Stimulated activated CD8-positive, alpha-beta memory T cell treated with anti-CD3 and anti-CD28 coated beads, Interleukin-15, amount 100 ng/mL, for 48 hours (primary cell): ENCODE results near the gene BEST3.
"Not testable (repeated sequence)": the region's sequence is repeated elsewhere in the genome, so short reads cannot be mapped to it uniquely, and the experiment has no call there.

Experiments used
- DNase-seq, 2 donors: peaks; one replicate each; pipeline ENCODE4 v3.0.0-alpha.2; 2020; ENCODE audit warnings: low read depth in 2 of 2

BEST3 gene

DNA sequence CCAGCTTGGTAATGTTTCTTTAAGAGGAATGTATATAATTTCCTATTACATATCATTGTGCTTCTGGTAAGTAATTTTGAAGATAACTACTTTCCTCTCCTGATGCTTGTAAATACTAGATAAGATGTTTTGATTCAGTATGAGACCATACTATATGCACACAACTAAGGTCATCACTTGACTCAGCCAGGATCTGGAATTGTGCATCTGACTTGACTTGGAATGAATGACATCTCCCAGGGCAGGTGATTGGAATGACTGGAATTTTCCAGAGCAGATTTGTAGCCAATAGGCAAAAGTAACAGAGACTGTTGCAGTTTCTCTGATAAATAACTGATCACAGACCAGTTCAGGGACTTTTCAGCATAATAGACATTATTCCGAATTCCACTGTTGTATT, 11.1 kb downstream of the BEST3 start:
- no peak for DNase-seq

DNA sequence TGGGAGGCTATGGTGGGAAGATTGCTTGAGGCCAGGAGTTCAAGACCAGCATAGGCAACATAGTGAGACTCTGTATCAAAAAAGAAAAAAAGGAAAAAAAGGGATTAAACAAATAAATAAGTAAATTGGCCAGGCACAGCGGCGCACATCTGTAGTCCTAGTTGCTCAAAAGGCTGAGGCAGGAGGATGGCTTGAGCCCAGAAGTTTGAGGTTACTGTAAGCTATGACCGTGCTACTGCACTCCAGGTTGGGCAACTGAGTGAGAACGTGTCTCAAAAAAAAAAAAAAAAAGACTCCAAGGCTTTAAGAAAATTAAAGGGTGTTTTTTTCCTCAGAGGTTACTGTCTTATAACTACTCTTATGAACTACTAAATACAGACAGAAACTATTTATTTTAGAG, 11.7 kb downstream of the BEST3 start:
- DNase-seq: no peak

DNA sequence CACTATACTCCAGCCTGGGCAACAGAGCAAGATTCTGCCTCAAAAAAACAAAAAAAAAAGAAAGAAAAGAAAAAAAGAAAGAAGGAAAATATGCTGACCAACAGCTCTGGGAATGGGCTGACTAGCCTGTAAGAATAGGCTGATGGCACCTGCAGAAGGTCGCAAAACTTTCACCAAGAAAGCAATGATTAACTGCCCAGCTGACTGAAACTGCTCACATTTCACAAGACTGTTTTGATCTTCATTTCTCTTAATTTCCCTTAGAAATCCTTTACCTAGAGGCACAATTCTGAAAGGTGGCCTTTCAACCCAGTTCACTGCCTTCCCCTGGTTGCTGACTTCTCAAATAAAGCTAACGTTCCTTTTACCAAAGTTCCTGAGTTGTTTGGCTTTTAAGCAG, 12.4 kb downstream of the BEST3 start:
- DNase-seq: no peak

DNA sequence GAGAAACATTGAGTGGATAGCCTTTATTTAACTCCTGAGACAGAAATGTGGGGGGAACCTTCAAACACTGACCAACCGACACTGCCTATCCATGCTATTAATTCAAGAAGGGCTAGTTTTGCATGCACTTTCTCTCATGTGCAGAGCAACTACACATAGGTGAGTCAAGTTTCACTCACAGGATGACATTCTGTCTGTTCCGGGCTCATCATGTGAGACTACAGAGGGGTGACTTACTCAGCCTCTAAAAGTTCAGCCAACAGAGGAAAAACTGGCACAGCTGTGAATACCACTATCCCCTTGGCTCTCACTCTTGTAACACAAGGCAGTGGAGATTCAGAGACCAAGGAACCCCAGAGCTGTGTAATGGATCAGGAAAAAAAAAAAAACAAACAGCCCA, 13.3 kb downstream of the BEST3 start:
- DNase-seq: peak in 1 of 2 donors; percentile 2

DNA sequence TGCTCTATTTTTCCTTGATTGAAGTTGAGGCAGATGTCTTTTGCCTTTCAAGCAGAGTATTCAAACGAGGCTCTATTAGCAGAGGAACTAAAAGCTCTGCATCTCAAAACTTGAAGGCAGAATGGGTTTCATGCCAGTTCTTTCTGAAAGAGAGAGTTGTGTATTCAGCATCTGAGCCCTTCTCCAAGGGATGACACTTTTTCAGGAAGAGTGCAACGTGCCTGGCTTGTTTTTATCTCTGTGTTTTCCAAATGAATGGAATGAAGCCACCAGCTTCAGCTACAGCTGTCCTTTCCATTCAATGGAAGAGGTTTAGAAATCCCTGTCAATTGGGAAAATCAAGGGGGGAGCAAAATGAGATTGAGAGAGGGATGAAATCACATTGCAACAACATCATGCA, 14.6 kb downstream of the BEST3 start:
- no peak for DNase-seq

DNA sequence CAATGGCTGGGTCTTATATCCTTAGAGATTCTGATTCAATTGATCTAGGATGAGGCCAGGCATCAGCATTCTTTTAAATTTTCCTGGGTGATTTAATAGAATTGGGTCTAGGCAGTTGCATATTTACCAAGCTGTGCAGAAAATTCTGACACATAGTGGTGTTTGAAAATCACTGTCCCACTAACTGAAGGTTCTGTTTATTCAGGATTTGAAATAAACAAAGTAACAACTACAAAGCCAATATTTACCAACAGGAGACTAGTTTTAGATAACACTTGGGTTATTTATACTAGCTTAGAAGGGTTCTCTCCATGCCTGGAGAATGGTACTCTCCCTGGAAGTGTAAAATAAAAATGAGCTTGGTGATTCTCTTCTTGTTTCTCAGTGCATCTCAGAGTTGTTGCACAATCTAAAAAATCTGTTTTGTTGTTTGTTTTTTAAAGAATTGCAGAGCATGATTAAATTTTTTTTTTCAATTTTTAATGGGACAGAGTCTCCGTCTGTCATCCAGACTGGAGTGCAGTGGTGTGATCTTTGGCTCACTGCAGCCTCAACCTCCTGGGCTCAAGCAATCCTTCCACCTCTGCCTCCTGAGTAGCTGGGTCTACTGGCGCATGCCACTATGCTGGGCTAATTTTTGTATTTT, 16.9 kb downstream of the BEST3 start:
- DNase-seq: no peak

DNA sequence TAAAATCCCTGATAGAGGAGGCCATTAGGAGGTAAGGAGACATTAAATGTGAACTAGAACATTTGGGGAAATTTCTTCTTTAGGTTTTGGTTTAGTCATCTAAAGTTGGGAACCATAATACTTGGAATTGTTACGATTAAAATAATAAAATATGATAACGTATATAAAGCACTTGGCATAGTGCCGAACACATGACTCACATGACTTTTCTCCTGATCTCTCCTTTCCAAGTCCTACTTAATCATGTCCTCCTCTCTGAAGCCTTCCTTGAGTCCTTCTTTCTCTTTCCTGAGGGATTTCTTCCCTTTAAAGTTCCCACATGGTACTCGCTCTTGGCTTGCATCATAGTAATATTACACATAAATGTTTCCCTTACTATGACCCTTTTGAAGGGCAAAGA, 20.0 kb downstream of the BEST3 start:
- DNase-seq: no peak

DNA sequence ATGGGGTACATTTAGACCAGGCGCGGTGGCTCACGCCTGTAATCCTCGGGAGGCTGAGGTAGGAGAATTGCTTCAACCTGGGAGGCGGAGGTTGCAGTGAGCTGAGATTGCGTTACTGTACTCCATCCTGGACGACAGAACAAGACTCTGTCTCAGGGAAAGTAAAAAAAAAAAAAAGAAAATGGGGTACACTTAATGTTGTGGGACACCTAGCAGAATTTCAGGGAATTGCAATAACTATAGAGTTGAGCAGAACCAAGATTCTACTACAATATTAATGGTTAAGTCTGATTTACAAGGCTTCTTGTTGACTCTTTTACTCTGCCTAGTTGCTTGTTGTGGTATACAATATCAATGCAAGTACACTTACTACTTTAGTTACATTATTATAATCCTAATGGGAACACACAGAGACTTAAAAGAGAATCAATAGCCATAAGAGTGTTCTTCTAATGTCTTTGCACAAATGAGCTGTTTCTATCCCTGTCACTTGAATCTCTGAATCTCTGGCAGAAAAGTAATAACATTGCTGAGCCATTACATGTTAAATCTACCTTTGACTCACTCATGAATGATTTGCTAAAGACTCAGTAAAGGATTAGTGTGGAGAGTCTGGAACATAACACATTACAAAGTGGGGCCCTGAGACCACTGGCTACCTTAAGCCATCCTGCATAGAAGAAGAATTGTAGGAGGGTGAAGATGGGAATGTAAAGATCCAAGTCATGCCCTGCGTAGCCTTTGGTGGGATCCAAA, 22.7 kb downstream of the BEST3 start:
- no peak for DNase-seq

DNA sequence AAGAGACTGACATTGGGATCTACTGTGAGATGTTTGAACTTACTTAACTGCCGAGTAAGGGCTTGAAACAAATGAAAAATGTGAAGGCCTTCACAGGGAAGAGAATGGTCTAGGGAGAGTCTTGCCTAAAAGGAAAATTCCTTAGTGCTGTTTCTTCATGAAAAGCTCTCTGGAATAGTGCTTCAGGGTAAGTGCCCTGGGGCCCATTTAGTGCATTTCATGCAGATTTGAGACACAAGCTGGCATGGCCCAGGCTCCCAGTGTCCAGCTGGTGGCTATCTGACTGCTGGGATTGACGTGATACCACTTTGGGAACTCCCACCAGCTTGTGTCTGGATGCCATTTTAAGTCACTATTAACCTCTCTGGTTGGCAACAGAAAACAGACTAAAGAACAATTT, 26.9 kb downstream of the BEST3 start:
- DNase-seq: no peak

DNA sequence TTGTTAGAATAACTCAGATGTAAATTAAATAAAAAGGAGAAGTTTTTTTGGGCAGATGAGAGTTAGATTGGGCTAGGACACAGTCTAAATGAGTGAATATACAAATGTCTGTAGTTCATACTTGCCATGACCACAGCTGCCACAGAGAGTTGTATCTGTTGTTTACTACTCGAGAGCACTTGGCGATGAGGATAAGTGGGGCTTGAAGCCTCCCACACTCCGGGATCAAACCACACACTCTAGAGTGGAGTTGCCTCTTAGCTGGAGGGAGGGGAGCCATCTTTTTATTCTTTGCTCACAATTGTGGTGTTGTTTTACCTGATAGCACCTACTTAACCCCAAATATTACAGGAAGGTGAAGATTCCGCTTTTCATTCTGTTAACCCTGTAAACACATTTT, 27.5 kb downstream of the BEST3 start:
- no peak for DNase-seq

DNA sequence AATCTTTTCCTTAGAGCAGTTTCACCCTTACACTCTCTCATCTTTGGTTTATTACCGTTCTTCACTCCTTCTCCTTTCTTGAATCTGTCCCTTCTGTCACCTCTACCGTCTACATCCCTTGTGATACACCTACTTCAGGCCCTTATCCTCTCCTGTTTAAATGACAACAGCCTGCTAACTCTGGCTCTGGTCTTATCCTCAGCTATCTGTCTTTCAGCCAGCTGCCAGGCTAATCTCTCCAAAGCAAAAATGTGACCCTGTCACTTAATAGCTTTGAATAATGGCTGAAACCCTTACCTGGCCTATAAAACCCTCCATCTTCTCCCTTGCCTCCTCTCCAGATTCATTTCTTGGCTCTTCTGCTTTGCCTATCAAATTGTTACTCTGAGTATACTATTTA, 32.3 kb downstream of the BEST3 start:
- DNase-seq: no peak

DNA sequence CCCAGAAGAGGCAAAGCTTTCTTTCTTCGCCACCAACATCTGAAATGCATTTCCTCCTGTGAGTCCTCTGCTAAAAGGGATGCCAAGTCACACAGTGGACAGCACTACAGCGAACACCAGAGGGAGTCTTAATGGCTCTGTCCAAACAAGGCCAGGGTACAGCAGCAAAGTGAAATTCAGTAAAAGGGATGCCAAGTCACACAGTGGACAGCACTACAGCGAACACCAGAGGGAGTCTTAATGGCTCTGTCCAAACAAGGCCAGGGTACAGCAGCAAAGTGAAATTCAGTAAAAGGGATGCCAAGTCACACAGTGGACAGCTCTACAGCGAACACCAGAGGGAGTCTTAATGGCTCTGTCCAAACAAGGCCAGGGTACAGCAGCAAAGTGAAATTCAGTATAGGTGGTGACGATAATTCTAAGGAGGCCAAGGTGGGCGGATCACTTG, 34.1 kb downstream of the BEST3 start:
- not testable (repeated sequence) for DNase-seq

DNA sequence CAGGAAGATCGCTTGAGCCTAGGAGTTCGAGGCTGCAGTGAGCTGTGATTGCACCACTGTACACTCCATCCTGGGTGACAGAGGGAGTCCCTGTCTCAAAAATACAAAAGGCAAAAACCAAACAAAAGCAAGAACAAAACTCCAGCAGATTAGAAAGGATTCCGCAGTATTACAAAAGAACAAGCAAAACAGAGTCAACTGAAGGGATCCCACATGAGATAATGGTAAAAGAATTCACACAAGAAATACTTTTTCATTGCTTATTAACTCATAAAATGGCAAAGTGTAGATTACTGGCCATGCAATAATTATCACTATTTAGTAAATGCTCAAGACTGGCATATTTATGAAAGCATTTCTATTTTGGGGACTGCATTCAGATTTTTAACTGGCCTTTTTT, 35.4 kb downstream of the BEST3 start:
- DNase-seq: no peak

DNA sequence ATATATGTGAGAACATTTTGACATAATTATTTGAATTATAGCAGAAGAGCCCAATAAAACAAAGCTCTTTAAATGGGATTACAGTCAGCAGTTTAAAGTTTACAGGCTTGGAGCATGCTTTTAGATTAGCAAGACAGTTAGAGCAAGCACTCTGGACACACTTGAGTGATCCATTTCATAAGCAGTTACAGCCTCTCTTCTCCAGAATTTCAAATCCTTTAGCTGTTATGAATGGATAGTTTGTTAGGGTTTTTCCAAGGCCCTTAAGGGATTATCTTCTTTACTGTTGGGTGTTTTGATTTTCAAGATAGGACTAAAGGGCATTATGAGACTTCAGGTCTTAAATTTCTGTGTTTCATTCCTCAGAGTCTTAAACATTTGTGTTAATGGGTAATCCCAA, 36.3 kb downstream of the BEST3 start:
- DNase-seq: no peak

DNA sequence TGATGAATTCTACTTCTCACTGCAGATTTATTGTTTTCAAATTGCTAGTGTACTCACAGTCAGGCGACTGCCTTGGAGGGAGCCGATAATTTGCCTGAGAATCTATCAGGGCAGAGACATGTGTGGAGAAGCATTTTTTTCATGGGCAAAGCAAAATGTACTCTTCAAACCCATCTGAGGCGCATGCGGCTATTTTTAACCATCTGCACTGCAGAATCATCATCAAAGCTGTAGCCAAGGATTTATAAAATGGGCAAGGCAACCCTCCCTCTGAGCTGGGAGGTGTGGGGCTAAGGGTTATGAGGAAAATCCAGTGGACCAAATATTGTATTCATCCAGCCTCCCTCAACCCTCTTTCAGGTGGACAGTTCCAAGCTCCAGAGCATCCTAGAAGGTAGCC, 37.7 kb downstream of the BEST3 start:
- DNase-seq: no peak

DNA sequence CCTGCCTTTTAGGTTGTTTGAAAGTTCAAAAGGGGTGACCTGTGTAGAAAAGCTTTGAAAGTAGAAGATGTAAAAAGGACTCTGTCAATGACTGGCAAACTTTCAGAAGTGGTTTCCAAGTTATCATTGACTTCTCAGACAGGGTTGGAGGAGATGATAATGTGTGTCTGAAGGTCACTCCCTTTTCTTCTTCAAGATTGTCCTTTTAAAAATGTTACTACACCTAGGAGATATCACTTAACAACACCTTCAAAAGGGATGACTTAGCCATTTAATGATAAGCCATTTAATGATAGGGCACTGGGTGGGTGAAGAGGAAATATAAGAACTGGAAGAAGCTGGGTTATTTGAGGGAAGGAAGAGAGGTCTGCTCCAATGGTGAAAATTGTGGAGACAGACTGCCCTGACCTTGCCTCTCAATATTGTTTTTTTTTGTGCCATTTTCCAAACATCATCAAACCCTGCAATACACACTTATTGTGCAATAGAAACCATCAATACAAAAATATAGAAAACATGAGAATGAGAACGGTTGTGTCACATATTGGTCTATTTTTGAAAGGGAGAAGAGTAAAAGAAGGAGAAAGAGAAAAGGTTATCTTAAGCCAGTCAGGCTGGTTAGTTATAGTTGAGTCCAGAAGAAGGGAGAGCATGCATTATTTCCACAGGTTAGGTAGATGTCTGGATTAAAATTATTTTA, 38.8 kb downstream of the BEST3 start:
- no peak for DNase-seq

DNA sequence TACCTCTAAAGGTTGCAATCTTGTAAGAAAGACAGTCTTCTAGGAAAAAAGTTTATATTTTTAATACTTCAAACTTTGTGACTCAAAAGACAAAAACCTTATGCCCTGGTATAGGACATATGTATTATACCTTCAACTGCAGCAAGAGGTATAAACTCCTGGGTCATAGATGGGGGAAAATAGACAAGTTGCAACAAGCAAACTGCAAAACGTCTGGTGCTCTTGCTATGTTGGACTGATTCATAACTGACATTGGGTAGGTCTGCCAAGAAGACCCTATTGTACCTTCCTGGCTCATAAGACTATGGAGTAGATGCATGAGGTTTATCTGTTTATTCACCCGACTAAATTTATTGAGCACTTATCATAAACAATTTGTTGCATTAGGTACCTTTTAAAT, 40.9 kb downstream of the BEST3 start:
- no peak for DNase-seq

DNA sequence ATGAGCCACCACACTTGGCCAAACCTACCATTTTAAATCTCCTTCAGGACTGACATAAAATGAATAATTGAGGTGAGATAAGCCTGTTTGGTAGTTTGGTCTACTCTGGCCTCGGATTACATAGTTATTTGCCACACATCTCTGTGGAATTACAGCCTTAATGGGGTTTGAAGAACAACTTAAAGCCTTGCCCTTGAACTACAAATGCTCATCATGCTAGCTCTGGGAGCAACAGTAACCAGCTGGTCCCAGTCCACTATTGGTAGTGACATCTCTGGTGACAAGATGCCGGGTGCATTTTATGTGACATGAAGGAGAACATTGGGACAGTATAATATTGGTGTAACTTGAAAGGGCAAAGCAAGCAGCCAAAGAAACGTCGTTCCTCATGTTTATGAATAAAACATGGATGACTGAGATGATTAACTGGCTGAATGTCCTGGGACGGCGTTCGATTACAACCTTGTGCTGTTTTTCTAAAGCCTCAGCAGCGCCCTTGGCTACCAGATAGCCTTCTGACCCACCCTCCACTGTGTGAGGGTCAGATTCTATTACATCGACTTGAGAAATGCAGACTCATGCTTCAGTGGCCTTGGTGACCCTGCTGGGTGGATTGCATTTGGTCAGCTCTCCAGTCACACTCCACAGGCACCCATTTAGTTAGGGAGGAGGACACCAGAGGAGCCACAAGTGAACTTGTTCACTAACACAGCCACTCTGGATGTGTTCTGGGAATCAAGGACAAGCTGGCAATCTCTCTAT, 41.5 kb downstream of the BEST3 start:
- no peak for DNase-seq

DNA sequence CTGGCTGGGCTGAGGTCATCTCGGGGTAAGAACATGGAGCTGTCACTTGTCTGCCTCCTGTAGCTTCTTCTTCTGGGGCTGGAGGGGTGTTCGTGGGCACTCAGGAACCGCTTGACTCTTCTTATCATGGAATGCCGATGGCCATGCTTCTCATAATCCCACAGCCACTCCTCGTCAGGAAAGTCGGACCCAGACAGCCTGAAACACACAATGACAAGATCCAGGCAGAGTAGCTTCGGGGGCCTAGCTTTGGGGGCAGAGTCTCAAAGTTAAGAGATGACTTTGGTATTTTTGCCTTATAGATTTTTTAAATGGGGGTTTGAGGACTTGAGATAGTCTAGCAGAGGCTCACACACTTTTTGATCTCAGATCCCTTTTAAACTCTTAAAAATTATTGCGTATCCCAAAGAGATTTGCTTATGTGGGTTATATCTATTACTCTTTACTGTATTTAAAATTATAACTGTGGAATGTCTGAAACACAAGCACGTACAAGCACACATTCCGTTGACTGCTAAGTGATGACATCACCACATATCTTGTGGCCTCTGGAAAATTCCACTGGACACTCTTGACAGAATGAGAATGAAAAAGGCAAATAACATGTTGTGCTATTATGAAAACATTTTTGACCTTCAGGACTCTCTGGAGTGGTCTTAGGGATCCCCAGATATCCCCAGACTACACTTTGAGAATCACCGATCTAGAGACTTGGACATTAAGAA, 43.3 kb downstream of the BEST3 start:
- no peak for DNase-seq

DNA sequence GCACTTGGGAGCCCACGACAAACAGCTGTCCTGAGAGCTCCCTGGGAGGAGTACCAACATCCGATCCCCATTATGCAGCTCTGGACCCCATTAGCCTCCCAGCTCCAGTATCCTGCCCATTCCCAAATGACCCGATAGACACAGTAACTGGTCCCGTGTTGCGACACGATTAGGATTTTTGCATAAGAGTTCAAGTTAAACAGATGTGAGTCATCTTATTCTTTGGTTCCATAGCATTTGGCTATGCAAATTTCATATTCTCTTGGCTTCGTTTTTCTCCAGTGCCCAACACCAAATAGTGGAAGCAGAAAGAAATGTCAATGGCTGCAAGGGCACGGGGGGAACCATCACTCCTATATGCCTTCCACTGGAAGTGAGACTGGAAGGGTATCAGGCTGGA, 45.4 kb downstream of the BEST3 start:
- no peak for DNase-seq

DNA sequence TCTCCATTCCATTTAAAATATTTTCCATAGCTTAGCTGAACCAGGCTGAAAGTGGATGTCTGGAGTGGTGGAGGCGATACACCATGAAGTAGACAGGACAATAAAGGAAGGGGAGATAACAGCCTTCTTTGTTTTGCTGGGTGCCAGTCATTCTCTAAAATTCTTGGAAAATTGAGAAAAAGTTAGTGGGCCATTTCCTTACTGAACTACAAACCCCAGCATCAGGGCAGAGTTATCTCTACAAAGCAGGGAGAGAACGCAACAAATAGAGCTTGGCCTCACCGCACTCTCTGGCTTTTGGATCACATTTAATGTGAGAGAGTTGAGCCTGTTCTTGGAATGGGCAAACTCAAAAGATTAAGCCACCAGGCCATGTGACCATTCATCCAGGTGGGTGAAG, 47.2 kb downstream of the BEST3 start:
- no peak for DNase-seq

DNA sequence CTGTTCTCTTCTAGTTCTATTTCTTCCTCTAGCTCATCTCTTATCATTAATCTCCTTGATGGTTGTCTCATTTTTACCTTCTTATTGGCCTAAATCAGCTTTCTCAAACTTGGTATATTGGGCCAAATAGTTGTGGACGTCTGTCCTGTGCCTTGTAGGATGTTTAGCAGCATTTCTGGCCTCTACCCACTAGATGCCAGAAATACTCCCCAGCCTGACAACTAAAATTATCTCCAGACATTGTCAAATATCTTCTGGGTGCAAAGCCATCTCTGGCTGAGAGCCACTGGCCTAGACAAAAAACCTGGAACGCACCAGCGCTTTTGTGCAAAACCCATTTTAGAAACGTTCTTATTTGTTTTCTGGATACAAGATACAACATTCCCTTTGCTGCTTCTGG, 49.6 kb downstream of the BEST3 start:
- no peak for DNase-seq
